ENCODE data around the gene ZBTB11. TPM values are rescaled to one million over a fixed set of nuclear protein-coding genes. Genes with fewer than 3 reads are reported as not detected.

ZBTB11 gene
- total and polyA plus RNA-seq, 8 donors, result 2.8 to 31.2 (median 9.2) TPM

GRCh38 chr3:101656651-101657050 is 20.3 kb downstream of the ZBTB11 start:
- 96 to 97% (median 96%) methylated on average over 6 of the region's 6 CpGs for WGBS, 5 donors
- H3K36me3 ChIP-seq, result peaks cover 61 to 100% (median 100%) of the 10 kb centered on the region in 4 donors
- H3K27ac ChIP-seq, result no peak overlapping the region
- no peak for DNase-seq
- TF ChIP-seq POLR2AphosphoS5 (IDR thresholded peaks at IDR 0.05) (no peak), POLR2A (IDR thresholded peaks at IDR 0.05) (no peak), CTCF (IDR thresholded peaks at IDR 0.05) (no peak), EP300 (IDR thresholded peaks at IDR 0.05) (no peak)
- H3K4me3 ChIP-seq, result no peak overlapping the region
- H3K9me3 ChIP-seq, result no peaks in the 10 kb centered on the region
- no peaks in the 10 kb centered on the region for H3K27me3 ChIP-seq
- intact Hi-C loops (cut with DNase I; ENCODE audit: low total_unique reads), result no loop called here
- H3K4me1 ChIP-seq, result no peaks in the 10 kb centered on the region

GRCh38 chr3:101646726-101647125 is 30.2 kb downstream of the ZBTB11 start:
- Histone ChIP-seq H3K4me1 (peaks cover 0 to 6% (median 0%) of the 10 kb centered on the region in 4 donors), H3K4me3 (no peak overlapping the region), H3K9me3 (no peaks in the 10 kb centered on the region), H3K27me3 (no peaks in the 10 kb centered on the region), H3K36me3 (peaks cover 18 to 60% (median 47%) of the 10 kb centered on the region in 4 donors), H3K27ac (no peak overlapping the region)
- no peak for DNase-seq
- 92 to 100% (median 100%) methylated on average over 1 of the region's 1 CpG for WGBS, 5 donors
- intact Hi-C loops (cut with DNase I; ENCODE audit: low total_unique reads), result no loop called here
- TF ChIP-seq POLR2A (IDR thresholded peaks at IDR 0.05) (no peak), CTCF (IDR thresholded peaks at IDR 0.05) (no peak), POLR2AphosphoS5 (IDR thresholded peaks at IDR 0.05) (no peak), EP300 (IDR thresholded peaks at IDR 0.05) (no peak)

- intact Hi-C loops (cut with DNase I; ENCODE audit: low total_unique reads), result no loop called here
- peaks cover 0 to 6% (median 0%) of the 10 kb centered on the region in 4 donors for H3K4me1 ChIP-seq
- H3K27me3 ChIP-seq, result no peaks in the 10 kb centered on the region
- peaks cover 6 to 33% (median 20%) of the 10 kb centered on the region in 4 donors for H3K36me3 ChIP-seq
- H3K27ac ChIP-seq, result no peak overlapping the region
- no peak for TF ChIP-seq EP300 (IDR thresholded peaks at IDR 0.05)
- no peak for TF ChIP-seq POLR2A (IDR thresholded peaks at IDR 0.05)
- no peak for TF ChIP-seq POLR2AphosphoS5 (IDR thresholded peaks at IDR 0.05)
- TF ChIP-seq CTCF (IDR thresholded peaks at IDR 0.05), result no peak
- 68 to 74% (median 73%) methylated on average over 6 of the region's 6 CpGs for WGBS, 5 donors
- H3K4me3 ChIP-seq, result no peak overlapping the region
- DNase-seq, result peak in 1 of 2 donors; percentile 13
- no peaks in the 10 kb centered on the region for H3K9me3 ChIP-seq
Measured at GRCh38 chr3:101643861-101644613, 32.9 kb downstream of the ZBTB11 start.

GRCh38 chr3:101643009-101643844 is 33.7 kb downstream of the ZBTB11 start:
- peaks cover 0 to 6% (median 0%) of the 10 kb centered on the region in 4 donors for H3K4me1 ChIP-seq
- DNase-seq, result no peak
- H3K27ac ChIP-seq, result no peak overlapping the region
- no peaks in the 10 kb centered on the region for H3K27me3 ChIP-seq
- intact Hi-C loops (cut with DNase I; ENCODE audit: low total_unique reads), result no loop called here
- H3K36me3 ChIP-seq, result peaks cover 0 to 25% (median 12%) of the 10 kb centered on the region in 4 donors
- TF ChIP-seq CTCF (IDR thresholded peaks at IDR 0.05) (no peak), POLR2AphosphoS5 (IDR thresholded peaks at IDR 0.05) (no peak), POLR2A (IDR thresholded peaks at IDR 0.05) (no peak), EP300 (IDR thresholded peaks at IDR 0.05) (no peak)
- H3K9me3 ChIP-seq, result no peaks in the 10 kb centered on the region
- WGBS, 5 donors, result 84 to 90% (median 87%) methylated on average over 8 of the region's 8 CpGs
- H3K4me3 ChIP-seq, result no peak overlapping the region

Measured in stomach (tissue), 9 donors.